ENCODE results near the gene CBX4.

GRCh38 chr17:79873583-79873982 lies 34.3 kb upstream of the CBX4 start:
- TF ChIP-seq POLR2A (IDR thresholded peaks at IDR 0.05) (no peak), CTCF (IDR thresholded peaks at IDR 0.05) (no peak), POLR2AphosphoS5 (IDR thresholded peaks at IDR 0.05) (no peak)
